Fibroblast of pulmonary artery (primary cell): ENCODE data around the gene RHBDD1.

Experiments
- DNase-seq: peaks from one replicate; pipeline ENCODE4 v3.0.0-alpha.2; 2010; ENCODE audit warnings: low read depth
- H3K4me3 ChIP-seq: replicated peaks from 2 replicates; pipeline ENCODE4 v1.5.1; 2011; ENCODE audit warnings: low read depth, mild to moderate bottlenecking, control low read depth, low read length, moderate library complexity
- TF ChIP-seq, protein P1 (sequence below): IDR thresholded peaks from 2 replicates; pipeline ENCODE4 v1.5.1; 2011; ENCODE audit warnings: mild to moderate bottlenecking, control low read depth, low read length, inconsistent platforms; ENCODE audit errors: missing control alignments

The RHBDD1 gene

GRCh38 chr2:226891780-226892590, 56.1 kb downstream of the RHBDD1 start:
- TF ChIP-seq, protein P1, sequence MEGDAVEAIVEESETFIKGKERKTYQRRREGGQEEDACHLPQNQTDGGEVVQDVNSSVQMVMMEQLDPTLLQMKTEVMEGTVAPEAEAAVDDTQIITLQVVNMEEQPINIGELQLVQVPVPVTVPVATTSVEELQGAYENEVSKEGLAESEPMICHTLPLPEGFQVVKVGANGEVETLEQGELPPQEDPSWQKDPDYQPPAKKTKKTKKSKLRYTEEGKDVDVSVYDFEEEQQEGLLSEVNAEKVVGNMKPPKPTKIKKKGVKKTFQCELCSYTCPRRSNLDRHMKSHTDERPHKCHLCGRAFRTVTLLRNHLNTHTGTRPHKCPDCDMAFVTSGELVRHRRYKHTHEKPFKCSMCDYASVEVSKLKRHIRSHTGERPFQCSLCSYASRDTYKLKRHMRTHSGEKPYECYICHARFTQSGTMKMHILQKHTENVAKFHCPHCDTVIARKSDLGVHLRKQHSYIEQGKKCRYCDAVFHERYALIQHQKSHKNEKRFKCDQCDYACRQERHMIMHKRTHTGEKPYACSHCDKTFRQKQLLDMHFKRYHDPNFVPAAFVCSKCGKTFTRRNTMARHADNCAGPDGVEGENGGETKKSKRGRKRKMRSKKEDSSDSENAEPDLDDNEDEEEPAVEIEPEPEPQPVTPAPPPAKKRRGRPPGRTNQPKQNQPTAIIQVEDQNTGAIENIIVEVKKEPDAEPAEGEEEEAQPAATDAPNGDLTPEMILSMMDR: no peak
- H3K4me3 ChIP-seq: no peak overlapping the region
- DNase-seq: peak; percentile 61

DNA sequence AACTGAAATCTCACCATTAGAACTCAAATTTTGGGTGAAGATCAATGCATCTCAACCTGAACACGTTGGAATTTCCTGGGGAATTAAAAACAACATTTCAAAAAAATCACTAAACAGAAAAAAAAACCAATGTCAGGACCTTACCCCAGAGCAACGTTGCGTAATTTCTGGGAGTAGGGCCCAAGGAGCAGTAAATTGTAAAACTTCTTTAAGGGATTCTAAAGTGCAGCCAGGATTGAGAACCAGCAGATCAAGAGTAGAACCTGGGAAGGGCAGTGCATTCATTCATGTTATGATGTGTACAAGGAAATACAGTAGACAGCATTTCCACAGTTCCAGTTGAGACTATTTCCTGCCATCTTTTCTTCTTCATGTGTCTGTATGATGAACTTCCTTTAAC, 56.9 kb downstream of the RHBDD1 start:
- peak; percentile 54 for DNase-seq
- TF ChIP-seq, protein P1: no peak
- H3K4me3 ChIP-seq: no peak overlapping the region

DNA sequence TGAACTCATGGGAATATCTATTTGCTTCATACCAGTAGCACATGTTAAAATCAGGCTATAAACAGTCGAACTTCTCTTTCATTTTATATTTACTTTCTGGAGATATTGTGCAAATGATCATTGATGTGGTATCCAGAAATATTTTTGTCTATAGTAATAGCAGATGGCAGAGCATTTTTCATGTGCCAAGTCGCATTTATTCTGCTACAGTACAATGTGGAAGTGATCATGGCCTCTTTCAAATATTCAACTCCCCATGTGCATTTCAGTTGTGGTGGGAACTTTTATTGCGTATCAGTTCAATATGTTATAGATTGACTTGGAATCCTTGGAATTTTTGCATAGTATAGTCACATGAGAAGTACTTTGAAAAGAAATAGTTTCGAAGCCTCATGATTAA, 57.4 kb downstream of the RHBDD1 start:
- DNase-seq: no peak
- H3K4me3 ChIP-seq: no peak overlapping the region
- TF ChIP-seq, protein P1: no peak

DNA sequence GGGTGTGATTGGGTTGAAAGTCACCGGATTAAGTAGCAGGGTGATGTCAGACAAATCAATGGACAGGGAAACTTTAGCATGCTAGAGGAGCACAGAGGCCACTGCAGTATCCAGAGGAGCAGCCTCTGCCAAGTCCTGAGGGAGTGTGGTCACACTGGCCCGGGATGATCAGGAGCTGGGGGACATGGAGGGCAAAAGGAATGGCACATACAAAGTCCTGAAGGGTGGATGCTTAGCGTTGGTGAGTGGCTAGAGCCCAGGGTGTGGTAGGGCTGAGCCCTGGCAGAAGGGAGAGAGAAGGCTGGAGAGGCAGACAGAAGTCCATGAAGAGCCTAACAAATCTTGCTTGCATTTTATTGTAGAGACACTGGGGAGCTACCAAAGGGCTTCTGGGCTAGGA, 58.9 kb downstream of the RHBDD1 start:
- H3K4me3 ChIP-seq: no peak overlapping the region
- TF ChIP-seq, protein P1: no peak
- DNase-seq: no peak

- TF ChIP-seq, protein P1: no peak
- DNase-seq: no peak
Measured at GRCh38 chr2:226895579-226895978, 59.7 kb downstream of the RHBDD1 start.

GRCh38 chr2:226898121-226898520, 62.3 kb downstream of the RHBDD1 start:
- H3K4me3 ChIP-seq: no peak overlapping the region
- no peak for DNase-seq
- TF ChIP-seq, protein P1: no peak

More at GRCh38 chr2:226895579-226895978, 59.7 kb downstream of the RHBDD1 start:
- no peak overlapping the region for H3K4me3 ChIP-seq

- no peak overlapping the region for H3K4me3 ChIP-seq
- no peak for DNase-seq
- TF ChIP-seq, protein P1: no peak
Measured at GRCh38 chr2:226898897-226899296, 63.0 kb downstream of the RHBDD1 start.
